Raji (cell line): Measurements from ENCODE around the gene CDADC1.
A peak's percentile ranks its signal among the peaks of the same experiment; 100 is the strongest.

Experiments
- POLR2A ChIP-seq: IDR thresholded peaks from 2 replicates; pipeline ENCODE4 v1.6.1; 2011; ENCODE audit warnings: low read depth, low read length, control low read depth; ENCODE audit not compliant: insufficient read depth

CDADC1 gene

DNA sequence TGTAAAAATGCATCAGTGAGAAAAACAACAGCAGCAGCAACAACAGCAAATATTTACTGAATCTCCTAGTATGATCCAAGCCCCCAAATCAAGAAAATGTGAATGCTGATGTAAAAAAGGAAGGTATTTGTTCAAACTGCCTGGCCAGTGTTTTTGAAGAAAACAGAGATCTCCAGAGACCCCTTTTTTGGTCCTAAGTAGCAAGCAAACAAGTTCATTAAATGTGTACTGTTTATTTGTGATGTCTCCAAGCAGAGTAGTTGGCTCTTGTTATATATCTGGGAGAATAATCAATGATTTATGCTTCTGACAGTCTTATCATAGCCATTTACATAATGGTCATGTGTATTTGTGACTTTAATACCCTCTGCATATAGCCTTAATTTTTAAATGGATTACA lies 50.7 kb downstream of the CDADC1 start:
- TF ChIP-seq POLR2A, result no peak

- TF ChIP-seq POLR2A, result no peak
Measured at GRCh38 chr13:49298903-49299605, 51.3 kb downstream of the CDADC1 start.

DNA sequence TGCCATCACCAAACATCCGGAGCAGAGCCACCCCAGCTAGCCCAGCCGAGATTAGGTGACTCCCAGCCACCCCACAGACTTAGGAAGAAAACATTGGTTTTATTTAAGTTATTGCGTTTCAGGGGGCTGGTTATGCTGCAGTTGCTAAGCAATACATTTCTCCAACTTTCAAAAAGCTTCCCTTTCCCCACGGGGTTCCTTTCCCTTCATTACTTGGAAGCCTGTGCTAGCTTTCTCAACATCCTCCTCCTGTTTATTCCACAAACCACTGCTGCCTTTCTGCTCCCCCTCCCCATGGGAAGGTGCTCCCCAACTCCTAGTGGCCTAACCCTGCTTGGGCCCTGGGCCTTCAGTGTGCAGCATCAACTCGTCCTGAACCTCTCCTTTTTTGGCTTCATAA lies 52.6 kb downstream of the CDADC1 start:
- no peak for TF ChIP-seq POLR2A

DNA sequence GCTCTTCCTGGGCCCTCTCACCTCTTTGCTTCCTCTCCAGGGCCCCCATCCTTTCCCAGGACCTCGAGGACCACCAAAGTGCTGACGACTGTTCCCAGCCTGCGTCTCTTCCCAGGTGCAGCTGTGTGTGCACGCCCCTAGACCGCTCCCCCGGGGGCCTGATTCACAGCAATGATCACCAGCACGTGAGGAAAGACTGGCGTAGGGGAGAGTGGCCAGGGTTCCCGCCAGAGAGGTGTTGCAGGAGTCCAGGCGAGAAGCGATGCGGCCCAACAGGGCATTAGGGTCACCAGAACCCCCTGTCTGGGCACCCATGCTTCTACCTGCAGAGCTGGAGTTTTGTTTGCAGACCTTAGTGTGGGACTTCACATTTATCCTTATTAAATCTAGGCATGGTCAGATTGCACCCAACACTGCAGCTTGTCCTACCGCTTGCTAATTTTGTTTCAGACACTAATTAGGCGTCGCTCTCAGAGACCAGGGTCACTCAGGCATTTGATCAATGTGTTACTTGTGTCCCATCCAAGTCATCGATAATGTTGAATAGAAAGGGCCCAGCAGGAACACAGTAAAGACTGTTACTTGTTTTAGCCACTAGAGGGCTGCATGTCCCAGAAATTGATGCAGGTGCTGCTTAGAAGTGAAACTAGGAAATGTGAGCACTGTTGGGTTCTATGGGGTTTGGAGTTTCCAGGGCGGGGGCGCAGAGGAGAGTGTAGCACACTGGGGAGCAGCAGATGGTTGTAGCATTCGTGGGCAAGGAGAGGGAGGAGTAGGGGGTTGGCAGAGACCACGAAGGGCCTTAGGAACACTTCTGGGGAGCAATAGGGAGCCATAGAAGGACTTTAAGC lies 53.2 kb downstream of the CDADC1 start:
- 0 out of 2 replicates have a peak, but pooled peaks have one; percentile 38 for TF ChIP-seq POLR2A

DNA sequence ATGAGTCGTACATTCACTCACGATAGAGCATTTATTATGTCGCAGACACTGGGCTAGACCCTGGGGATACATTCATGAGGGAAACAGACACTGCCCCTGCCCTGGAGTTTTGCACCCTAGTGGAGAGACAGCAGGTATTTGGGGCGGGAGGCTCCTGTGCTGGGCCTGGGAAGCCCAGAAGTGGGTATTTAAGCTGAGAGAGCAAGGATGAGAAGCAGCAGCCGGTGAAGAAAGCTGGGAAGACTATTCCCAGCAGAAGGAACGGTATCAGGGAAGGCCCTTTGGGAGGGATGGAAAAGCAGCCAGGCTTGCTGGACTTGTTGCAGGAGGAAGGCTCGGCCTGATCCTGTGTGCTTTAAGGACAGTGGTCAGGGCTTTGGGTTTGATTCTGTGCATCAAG lies 54.5 kb downstream of the CDADC1 start:
- TF ChIP-seq POLR2A, result no peak

- no peak for TF ChIP-seq POLR2A
Measured at GRCh38 chr13:49302817-49303216, 55.1 kb downstream of the CDADC1 start.

- no peak for TF ChIP-seq POLR2A
Measured at GRCh38 chr13:49303533-49304252, 56.0 kb downstream of the CDADC1 start.

GRCh38 chr13:49304356-49304755 lies 56.6 kb downstream of the CDADC1 start:
- TF ChIP-seq POLR2A, result no peak

DNA sequence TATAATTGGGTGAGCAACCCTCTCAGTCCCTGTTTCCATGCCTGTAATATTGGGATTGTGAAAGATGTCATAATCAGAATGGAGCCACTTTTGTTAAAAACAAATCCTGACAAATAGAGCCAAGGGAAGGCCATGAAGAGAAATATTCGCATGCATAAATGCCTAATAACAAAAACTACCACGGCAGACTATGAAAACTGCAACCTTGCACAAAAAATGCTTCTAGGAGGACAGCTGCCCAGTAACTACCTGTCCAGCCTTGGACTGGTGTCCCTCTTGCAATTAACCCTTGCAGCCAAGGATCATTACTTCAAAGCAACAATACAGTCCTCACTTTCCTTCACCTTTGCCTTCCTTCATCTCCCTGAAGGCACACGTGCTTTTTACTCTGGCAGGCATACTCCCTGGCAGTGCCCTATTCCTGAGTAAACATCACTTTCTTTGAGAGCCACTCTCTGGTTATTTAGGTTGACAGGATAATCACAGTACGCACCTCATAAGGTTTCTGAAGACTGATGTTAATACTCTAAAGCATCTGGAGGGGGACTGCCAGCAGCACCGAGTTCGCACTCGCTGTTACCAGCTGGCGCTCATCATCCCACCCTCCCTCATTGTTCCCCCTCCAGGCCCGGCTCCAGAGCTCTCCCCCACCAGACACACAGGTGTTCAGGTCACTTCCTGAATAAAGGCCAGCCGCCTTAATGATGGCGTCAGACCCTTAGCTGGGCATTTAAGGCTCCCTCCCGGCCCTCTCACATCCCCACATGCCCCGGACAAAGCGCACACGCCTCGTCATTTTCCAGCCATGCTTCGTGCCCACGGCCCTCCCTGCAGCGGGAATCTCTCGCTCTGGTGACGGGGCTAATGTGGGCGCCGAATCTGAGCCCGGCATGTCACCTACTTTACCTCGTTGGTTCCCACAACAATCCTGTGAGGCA lies 57.3 kb downstream of the CDADC1 start:
- no peak for TF ChIP-seq POLR2A

DNA sequence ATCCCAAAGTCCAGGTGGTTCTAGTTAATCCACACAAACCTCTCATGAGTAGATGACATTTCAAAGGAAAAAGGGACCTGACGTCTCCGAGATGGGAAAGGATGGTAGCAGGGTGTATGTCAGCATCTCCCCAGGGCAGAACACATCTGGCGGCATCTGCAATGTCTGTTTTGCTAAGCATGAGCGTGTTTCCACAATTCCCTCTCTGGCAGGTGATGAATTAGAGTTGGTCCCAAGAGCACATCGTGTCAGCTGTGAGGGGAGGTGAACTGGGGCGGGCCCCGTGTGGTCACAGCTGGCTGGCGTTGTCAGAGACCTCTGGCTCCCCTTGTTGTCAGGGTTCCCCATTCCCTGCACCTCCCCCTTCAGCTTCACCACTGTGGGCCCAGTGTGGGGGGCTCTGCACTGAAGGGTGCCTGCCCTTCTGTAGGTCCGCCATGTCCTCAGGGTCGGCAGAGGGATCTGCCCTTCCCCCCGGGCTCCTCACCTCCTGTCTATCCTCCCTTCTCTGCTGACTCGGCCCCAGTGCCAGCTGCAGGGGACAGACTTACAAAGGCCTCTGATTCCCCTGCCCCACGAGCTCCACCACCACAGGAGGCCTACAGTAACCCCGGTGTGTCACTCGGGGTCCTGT lies 58.2 kb downstream of the CDADC1 start:
- no peak for TF ChIP-seq POLR2A

DNA sequence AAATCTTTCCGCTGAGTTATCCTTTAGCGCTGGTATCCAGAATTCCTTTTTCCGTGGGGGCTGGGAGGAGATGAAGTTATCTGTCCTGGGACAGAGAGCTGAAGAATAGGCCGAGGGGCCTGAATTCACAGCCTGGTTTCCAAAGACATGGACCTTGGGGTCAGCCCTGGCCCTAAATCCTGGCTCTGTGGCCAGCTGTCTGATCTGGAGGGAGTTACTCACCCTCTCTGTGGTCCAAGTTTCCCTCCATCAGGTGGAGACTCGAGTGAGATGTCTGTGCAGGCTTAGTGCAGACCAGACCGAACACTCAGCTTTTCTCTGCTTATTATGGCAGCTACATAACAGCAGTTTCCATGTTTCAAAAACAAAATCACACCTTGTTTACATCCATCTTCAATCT lies 59.6 kb downstream of the CDADC1 start:
- TF ChIP-seq POLR2A, result no peak

GRCh38 chr13:49308097-49308875 lies 60.6 kb downstream of the CDADC1 start:
- TF ChIP-seq POLR2A, result no peak

DNA sequence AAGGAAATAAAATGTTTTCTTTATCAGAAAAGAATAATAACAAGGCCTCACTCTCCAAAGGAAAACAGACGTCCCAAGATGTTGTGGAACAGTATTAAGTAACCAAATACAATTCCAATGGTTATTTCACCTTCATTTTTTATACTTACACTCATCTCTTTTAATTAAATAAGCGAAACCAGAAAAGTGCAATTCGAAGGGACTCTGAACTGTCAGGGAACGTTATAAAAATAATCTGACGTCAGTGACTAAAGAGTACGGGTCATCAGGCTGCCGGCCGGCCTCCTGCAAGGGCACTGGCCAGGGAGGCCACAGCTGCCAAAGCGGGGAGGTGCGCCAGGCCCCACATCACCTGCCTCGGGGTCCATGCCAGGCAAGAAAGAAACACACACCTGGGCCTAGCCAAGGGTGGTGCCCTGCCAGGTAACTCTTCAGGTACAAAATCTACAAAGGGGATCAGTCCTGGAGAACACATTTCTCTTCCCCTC lies 61.2 kb downstream of the CDADC1 start:
- TF ChIP-seq POLR2A, result no peak
